Transverse colon (tissue), 4 donors: Measurements from ENCODE around the gene SERPINA3. TPM values are rescaled to one million over a fixed set of nuclear protein-coding genes. Genes with fewer than 3 reads are reported as not detected.

Experiments used
- DNase-seq: peaks from one replicate; pipeline ENCODE4 v3.0.0-alpha.2; 2019
- H3K27ac ChIP-seq, 4 donors: fragments of 200-600 bp; sonication (generic); 2 replicates each; pipeline ENCODE4 v1.5.1; 2016 to 2018; ENCODE audit warnings: inconsistent platforms in 4 of 4
- H3K27me3 ChIP-seq: fragments of 200-600 bp; sonication (generic); 2 replicates; pipeline ENCODE4 v1.5.1; 2017; ENCODE audit warnings: inconsistent platforms
- H3K36me3 ChIP-seq, 4 donors: fragments of 200-600 bp; sonication (generic); 2 replicates each; pipeline ENCODE4 v1.5.1; 2017 to 2019; ENCODE audit warnings: inconsistent platforms in 4 of 4
- H3K4me1 ChIP-seq, 4 donors: fragments of 200-600 bp; sonication (generic); 2 replicates each; pipeline ENCODE4 v1.5.1; 2017 to 2020; ENCODE audit warnings: inconsistent platforms in 4 of 4
- H3K4me3 ChIP-seq, 4 donors: fragments of 200-600 bp; sonication (generic); 1 replicate in 1 of 4; 2 replicates in 3 of 4; pipeline versions ENCODE4 v1.5.1 to v1.6.1; 2017 to 2019; ENCODE audit warnings: inconsistent platforms in 4 of 4
- H3K9me3 ChIP-seq, 2 donors: fragments of 200-600 bp; sonication (generic); 2 replicates each; pipeline ENCODE4 v1.5.1; 2017 to 2019; ENCODE audit warnings: inconsistent platforms in 2 of 2
- EP300 ChIP-seq: sonication (generic); formaldehyde crosslinking; IDR thresholded peaks from one replicate; pipeline ENCODE4 v1.6.1; 2017; ENCODE audit warnings: antibody characterized with exemption, low read depth
- POLR2A ChIP-seq: fragments of 450-650 bp; IDR thresholded peaks from one replicate; pipeline ENCODE4 v1.6.1; 2016; ENCODE audit warnings: antibody characterized with exemption, mild to moderate bottlenecking, moderate library complexity
- POLR2AphosphoS5 ChIP-seq, 3 donors: sonication (generic); formaldehyde crosslinking; IDR thresholded peaks; one replicate each; pipeline ENCODE4 v1.6.1; 2016; ENCODE audit warnings: antibody characterized with exemption in 3 of 3
- WGBS, 2 donors: methylation state at CpG; one replicate each; pipeline ENCODE4 v1.1.5; 2018; ENCODE audit warnings: low coverage in 1 of 2; 5-methylcytosine and 5-hydroxymethylcytosine counted together
- in situ Hi-C, 4 donors: fragments of 200-750 bp; cut with MboI; loops; one replicate each; pipeline versions ENCODE4 v1.15.0 to v1.15.1; 2017; ENCODE audit warnings: low sequenced_read_pairs in 3 of 4, low pct_ligation_motif_present in 1 of 4, low pct_unique_long_range_greater_than_20kb in 1 of 4
- intact Hi-C: fragments of 100-400 bp; cut with DNase I; formaldehyde crosslinking; loops from one replicate; pipeline ENCODE4 v1.15.1; 2023; ENCODE audit warnings: low total_unique reads
- total RNA-seq, 4 donors: library from RNA; depleted of rRNA; stranded (reverse); fragments of >200 nt; gene quantifications; one replicate each; pipeline ENCODE4 v1.1.0, GENCODE V29; 2016
- TF ChIP-seq, protein P1 (sequence below), 5 experiments: fragments of 200-600 bp in 3 of 5; fragments of 450-650 bp in 2 of 5; sonication (generic) in 3 of 5; IDR thresholded peaks; 1 replicate in 2 of 5; 2 replicates in 3 of 5; pipeline ENCODE4 v1.5.1; 2016 to 2017; ENCODE audit warnings: antibody characterized with exemption in 5 of 5, inconsistent platforms in 3 of 5, mild to moderate bottlenecking in 2 of 5, moderate library complexity in 1 of 5

Gene SERPINA3
- total RNA-seq, 4 donors from 2014 or later, result 16.0 to 72.7 (median 22.6) TPM

DNA sequence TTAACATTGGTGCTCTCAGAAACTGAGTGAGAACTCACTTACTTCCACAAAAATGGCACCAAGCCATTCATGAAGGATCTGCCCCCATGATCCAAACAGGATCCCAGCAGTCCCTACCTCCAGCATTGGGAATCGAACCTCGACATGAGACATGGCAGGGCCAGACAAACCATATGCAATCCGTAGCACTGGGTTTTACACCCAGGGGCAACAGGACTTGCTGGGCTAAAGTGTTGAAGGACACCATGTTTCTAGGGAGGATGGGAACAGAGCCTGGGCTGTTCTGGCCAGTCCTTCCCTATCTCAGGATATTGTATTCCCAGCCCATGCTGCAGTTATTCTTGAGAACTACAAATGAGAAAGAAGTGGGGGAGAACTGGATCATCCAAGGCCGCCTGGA is 36.6 kb downstream of the SERPINA3 start:
- Histone ChIP-seq H3K27ac (no peak overlapping the region), H3K4me1 (no peaks in the 10 kb centered on the region), H3K27me3 (no peaks in the 10 kb centered on the region), H3K9me3 (no peaks in the 10 kb centered on the region), H3K4me3 (no peak overlapping the region), H3K36me3 (no peaks in the 10 kb centered on the region)
- in situ Hi-C loops (no loop called here), intact Hi-C loops (no loop called here)
- TF ChIP-seq EP300 (no peak), POLR2A (no peak), POLR2AphosphoS5 (IDR thresholded peaks at IDR 0.05) (no peak)
- TF ChIP-seq, protein P1, sequence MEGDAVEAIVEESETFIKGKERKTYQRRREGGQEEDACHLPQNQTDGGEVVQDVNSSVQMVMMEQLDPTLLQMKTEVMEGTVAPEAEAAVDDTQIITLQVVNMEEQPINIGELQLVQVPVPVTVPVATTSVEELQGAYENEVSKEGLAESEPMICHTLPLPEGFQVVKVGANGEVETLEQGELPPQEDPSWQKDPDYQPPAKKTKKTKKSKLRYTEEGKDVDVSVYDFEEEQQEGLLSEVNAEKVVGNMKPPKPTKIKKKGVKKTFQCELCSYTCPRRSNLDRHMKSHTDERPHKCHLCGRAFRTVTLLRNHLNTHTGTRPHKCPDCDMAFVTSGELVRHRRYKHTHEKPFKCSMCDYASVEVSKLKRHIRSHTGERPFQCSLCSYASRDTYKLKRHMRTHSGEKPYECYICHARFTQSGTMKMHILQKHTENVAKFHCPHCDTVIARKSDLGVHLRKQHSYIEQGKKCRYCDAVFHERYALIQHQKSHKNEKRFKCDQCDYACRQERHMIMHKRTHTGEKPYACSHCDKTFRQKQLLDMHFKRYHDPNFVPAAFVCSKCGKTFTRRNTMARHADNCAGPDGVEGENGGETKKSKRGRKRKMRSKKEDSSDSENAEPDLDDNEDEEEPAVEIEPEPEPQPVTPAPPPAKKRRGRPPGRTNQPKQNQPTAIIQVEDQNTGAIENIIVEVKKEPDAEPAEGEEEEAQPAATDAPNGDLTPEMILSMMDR (IDR thresholded peaks at IDR 0.05), result no peak
- WGBS, 2 donors, result 69% methylated on average over 4 of the region's 4 CpGs; no CpG with 5 or more reads in 1 of the 2 donors
- DNase-seq, result no peak

DNA sequence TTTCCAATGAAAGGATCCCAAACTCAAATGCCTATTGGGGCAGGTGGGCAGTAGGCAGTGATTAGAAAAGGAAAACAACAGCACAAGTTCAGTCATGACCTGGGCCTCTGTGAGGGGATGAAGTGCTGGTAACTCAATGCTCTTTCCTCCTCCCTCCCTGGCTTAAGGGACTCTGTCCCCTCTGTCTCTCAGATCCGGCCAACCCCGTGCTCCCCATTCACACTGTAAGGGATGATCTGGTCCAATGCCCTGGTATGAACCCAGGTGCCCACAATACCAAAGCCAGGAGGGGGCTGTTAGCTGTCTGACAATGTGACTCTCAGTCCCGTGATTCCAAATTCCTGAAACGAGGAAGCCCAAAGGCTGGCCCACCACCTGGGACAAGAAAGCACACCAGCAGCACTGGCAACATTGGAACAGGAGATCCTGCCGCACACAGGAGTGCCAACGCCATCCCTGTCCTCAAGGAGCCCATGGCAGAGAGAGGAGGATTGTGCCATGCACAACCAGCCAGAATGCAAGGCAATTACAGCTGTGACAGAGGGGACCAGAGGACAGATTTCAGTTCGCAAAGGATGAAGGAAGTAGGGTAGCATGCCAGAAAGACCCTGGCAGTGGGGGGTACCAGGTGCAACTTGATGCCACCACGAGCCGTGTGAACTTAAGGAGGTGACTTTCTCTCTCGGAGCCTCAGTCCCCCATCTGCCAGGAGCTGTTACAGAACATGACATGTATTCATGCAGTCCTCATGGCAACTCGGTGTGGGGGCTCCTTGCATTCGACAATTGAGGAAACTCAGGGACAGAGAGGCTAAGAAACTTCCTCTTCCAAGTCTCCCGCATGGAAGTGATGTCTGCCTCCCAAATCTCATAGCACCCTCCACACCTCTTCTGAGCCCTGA is 37.6 kb downstream of the SERPINA3 start:
- intact Hi-C loops (no loop called here), in situ Hi-C loops (no loop called here)
- H3K27me3 ChIP-seq, result no peaks in the 10 kb centered on the region
- DNase-seq, result no peak
- no peaks in the 10 kb centered on the region for H3K4me1 ChIP-seq
- no peak overlapping the region for H3K4me3 ChIP-seq
- TF ChIP-seq POLR2AphosphoS5 (IDR thresholded peaks at IDR 0.05) (no peak), EP300 (no peak), POLR2A (no peak)
- TF ChIP-seq, protein P1 (IDR thresholded peaks at IDR 0.05), result no peak
- H3K27ac ChIP-seq, result no peak overlapping the region
- whole genome bisulfite sequencing, 2 donors, result 80 to 93% methylated on average over 5 to 13 of the region's 13 CpGs
- H3K36me3 ChIP-seq, result no peaks in the 10 kb centered on the region
- no peaks in the 10 kb centered on the region for H3K9me3 ChIP-seq

DNA sequence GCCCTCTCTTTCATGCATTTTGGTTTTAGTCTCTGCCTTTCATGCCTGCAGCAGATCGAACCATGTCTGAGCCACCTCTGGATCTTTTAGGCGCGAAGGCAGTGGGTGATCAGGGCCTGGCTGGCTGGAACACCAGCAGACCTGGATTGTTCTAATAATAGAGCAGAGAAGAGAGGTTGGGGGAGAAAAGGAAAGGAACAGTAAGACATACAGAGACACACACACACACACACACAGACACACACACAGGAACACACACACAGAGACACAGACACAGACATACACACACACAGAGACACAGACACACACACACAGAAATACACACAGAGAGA is 38.2 kb downstream of the SERPINA3 start:
- DNase-seq, result no peak
- no peaks in the 10 kb centered on the region for H3K9me3 ChIP-seq
- H3K27ac ChIP-seq, result no peak overlapping the region
- H3K27me3 ChIP-seq, result no peaks in the 10 kb centered on the region
- in situ Hi-C loops (no loop called here), intact Hi-C loops (no loop called here)
- no peaks in the 10 kb centered on the region for H3K36me3 ChIP-seq
- H3K4me1 ChIP-seq, result no peaks in the 10 kb centered on the region
- no peak overlapping the region for H3K4me3 ChIP-seq
- TF ChIP-seq POLR2A, result no peak
- no peak for TF ChIP-seq EP300
- TF ChIP-seq, protein P1 (IDR thresholded peaks at IDR 0.05), result no peak
- TF ChIP-seq POLR2AphosphoS5 (IDR thresholded peaks at IDR 0.05), result no peak
- 93% methylated on average over 3 of the region's 3 CpGs; no CpG with 5 or more reads in 1 of the 2 donors for WGBS, 2 donors

DNA sequence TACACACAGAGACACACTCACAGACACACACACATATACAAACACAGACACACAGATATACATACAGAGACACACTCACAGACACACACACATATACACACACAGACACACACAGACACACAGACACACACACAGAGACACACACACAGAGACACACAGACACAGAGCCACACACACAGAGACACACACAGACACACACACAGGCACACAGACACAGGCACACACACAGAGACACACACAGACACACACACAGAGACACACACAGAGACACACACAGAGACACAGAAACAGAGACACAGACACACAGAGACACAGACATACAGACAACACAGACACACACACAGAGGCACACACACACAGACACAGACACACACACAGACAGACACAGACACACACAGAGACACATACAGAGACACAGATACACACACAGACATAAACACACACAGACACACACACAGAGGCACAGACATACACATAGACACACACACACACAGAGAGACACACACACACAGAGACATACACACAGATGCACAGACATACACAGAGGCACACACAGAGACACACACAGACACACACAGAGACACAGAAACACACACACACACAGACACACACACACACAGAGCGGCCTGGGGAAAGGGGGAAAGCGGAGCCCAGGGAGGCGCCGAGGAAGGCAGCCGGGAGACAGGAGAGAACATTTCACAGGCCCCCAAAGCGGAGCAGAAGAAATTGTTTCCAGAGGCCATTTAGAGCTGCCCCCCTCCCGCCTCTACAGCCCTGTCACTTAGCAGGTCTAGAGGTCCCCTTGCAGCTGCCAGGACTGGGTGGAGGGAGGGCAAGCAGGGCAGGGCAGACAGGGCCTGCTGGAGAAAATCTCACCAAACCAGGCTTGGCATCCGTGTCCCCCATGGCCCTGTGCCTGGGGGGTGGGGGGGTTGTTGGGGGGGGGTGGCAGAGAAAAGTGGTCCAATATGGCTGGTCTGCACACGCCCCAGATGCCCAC is 38.9 kb downstream of the SERPINA3 start:
- H3K36me3 ChIP-seq, result no peaks in the 10 kb centered on the region
- DNase-seq, result no peak
- no peak overlapping the region for H3K27ac ChIP-seq
- H3K4me3 ChIP-seq, result no peak overlapping the region
- no peaks in the 10 kb centered on the region for H3K27me3 ChIP-seq
- H3K9me3 ChIP-seq, result no peaks in the 10 kb centered on the region
- 59% methylated on average over 9 of the region's 9 CpGs; no CpG with 5 or more reads in 1 of the 2 donors for WGBS, 2 donors
- TF ChIP-seq POLR2AphosphoS5 (IDR thresholded peaks at IDR 0.05) (no peak), POLR2A (no peak), EP300 (no peak)
- TF ChIP-seq, protein P1 (IDR thresholded peaks at IDR 0.05), result no peak
- intact Hi-C loops (no loop called here), in situ Hi-C loops (no loop called here)
- H3K4me1 ChIP-seq, result no peaks in the 10 kb centered on the region
